HT1080 (cell line): Measurements from ENCODE around the gene LEF1. TPM values are rescaled to one million over a fixed set of nuclear protein-coding genes. Genes with fewer than 3 reads are reported as not detected.
"Not testable (repeated sequence)": the region's sequence is repeated elsewhere in the genome, so short reads cannot be mapped to it uniquely, and the experiment has no call there.

Source experiments
- DNase-seq: peaks from one replicate; pipeline ENCODE4 v3.0.0-alpha.2; 2015; ENCODE audit warnings: low read depth
- total RNA-seq: library from RNA; depleted of rRNA; stranded (reverse); fragments of >200 nt; shearing (Covaris generic); gene quantifications from 2 replicates; pipeline ENCODE4 v1.2.3, GENCODE V29; 2014

LEF1 gene
- total RNA-seq, 1 experiment from 2014 or later, result 27.7 TPM

DNA sequence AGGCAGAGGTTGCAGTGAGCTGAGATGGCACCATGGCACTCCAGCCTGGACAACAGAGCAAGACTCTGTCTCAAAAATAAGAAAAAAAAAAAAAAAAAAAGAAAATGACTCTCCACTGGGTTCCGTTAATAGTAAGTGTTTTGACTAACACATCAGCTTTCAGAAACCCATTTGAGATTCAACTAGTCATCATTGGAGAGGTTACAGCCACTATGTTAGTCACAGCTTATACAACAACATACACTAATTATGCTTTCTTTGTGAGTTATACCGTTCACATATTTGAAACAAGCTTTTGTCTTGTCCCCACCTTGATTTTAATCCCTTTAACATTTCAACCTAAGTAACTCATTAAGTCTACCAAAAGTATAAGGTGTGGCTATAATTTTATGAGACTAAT is 130.8 kb downstream of the LEF1 start:
- no peak for DNase-seq

DNA sequence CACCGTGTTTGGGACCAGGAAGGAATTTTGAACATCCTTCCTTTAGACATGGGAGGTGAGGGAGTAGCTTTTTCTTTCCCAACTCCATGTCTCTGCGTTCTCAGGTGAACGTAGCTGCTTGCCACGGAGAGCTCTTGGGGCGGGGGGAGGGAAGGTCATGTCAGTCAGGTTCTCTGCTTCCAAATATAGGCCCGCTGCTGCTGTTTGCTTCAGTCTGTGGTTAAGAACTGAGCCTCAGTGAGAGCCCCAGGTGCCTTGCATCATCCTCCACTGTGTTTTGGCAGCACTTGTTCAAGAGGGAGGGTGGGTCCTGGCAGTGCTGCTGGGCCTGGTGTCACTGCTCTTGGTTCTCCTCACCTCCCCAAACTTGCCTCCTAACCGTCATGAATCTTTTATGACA is 132.5 kb downstream of the LEF1 start:
- DNase-seq, result no peak

DNA sequence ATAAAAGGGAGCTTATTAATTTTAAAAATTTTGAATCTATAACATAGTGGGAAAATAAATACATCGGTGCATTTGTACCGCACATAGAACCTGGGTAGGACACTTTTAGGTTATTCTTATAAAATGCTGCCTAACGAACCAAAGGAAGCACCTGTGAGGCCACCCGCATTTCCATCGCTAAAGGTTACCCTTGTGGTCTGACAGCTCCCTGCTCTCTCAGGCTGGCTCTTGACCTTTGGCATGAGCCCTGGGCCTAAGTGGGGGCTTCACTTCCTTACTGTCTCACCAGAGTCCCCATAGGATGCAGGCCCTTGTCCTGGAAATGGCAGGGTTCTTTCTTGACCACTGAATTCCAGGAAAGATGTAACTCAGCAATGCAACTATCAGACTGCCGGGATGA is 133.0 kb downstream of the LEF1 start:
- no peak for DNase-seq

DNA sequence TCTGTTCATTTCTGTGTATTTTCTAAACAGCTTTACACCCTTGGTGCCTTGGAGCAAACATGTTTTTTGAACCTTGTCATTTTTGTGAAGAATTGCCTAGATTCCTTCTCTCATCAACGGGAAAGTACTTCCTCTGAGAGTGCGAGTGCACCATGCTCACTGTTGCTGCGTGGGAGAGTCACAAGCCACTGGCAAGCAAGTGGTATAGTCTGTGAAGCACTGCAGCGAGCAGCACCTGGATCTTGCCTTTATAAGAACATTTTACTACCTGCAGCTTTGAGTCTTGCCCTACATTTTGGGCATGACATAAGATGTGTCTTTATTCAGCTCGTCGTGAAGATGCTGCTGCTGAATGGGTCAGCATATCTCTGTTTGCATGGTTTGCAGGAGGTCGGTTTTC is 134.2 kb downstream of the LEF1 start:
- DNase-seq, result no peak

DNA sequence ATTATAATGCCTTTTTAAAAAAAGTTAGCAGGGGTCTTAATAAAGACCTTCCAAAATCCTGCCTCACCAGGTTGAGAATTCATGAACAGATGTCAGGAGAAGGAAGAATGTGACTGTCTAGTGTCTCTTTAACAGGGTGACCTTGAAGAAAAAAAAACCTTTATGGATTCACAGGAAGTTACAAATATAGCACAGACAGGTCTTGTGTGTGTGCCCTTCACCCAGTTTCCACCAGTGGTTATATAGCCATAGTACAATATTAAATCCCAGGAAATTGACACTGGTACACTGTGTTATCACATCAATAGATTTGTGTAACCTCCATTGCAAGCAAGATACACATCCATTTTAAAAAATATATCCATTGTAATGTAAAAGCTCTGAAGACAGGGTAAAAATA is 135.4 kb downstream of the LEF1 start:
- no peak for DNase-seq

DNA sequence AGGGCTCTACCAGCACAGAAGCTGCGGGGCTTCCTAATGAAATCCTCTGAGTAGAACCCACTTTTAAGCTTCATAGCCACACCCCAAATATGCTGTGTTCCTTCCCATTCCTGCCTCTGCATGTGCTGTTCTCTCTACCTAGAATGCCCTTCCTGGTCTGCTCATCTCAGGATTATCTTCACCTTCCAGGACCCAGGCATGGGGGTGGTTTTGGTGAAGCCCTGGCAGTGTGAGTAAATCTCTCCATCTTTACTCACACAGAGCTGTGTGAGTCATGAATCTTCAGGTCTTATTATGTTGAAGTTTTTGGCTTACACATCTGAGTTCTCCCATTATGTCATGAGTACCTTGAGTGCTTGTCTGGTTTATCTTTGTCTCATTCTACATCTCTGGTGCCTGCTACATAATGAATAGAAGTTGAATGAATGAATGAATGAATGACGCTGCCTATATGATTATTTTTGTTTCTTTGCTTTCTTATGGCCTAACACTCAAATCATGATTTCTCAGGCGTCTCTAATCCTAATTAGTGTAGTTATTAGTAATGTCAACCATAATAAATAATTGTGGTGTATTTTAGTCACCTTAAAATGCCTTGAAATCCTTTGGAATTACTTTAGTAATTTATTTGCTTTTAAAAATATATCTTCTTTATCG is 137.2 kb downstream of the LEF1 start:
- DNase-seq, result peak; percentile 42

DNA sequence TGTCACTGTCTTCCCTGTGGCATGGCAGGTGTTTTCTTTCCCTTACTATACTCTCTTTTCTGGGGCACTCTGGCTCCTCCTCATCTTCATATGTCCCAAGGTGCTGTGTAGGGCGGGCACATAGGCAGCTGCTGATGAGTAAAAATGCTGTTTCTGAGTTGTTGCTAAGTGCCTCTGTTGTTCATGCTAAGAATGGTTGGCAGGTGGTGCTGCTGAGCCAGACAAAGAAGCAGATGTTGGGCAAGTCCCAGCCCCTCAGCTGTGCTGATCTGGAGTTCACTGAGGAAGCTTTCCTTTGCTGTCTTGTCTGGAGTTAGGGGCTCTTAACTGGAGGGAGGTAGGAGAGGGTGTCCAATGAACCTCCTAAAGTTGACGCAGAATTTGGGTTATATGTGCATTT is 138.4 kb downstream of the LEF1 start:
- DNase-seq, result peak; percentile 64

DNA sequence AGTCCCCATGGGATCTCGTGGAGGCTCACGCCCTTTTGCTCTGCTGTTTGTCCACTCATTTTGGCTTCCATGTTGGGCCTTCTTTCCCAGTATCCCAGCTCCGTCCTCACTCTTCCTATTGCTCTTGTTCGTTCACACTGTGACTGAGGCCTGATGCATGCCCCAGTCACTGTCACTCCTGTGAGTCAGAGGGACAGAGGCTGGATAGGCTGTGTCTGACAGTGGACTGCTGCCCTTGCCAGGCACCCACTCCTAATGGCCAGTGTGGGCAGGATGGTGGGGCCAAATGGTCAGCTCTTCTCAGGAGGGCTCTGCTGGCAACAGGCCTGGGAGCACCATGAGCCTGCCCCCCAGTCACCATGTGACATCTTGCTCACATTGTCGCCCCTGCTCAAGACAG is 139.0 kb downstream of the LEF1 start:
- DNase-seq, result peak; percentile 34

DNA sequence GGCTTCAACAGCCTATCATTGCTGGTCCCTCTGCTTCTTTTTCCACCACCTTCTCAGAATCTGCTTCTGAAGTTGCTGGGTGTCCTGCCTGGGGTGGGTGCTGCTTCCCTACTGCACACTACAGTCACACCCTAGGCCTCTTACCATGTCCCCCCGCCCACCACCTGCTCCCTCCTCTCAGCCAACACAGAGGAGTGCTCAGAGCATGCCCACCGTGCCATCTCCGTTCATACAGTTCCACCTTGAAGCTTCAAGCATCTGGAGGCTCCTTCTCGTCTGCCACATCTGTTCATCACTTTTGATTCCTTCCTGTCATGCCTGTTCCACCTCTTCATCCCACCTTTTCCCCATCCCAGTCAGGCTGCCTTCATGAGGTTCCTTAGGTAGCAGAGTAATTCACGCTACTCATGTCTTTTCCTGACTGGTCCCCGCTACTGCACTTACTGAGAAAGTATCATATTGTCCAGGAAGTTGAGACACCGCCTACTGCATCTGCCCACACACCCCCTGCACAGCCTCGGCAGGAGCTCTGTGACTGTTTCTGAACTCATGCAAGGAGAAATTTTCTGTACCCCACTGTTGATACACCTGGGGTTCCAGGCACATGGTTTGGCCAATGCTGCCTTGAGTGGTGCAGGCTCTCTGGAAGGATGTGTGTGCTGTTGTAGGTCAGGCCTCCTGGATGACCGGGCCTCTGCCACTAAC is 139.6 kb downstream of the LEF1 start:
- no peak for DNase-seq

DNA sequence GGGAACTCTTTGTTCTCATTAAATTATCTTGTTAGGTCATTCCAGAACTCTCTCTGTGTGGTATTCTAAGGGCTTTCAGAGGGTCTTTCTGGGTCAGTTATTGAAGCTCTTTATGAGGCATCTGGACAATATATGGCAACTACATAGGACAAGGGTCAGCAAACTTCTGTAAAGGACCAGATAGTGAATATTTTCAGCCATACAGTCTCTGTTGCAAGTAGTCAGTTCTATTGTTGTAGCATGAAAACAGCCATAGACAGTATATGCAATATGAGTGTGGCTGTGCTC is 143.9 kb downstream of the LEF1 start:
- no peak for DNase-seq

DNA sequence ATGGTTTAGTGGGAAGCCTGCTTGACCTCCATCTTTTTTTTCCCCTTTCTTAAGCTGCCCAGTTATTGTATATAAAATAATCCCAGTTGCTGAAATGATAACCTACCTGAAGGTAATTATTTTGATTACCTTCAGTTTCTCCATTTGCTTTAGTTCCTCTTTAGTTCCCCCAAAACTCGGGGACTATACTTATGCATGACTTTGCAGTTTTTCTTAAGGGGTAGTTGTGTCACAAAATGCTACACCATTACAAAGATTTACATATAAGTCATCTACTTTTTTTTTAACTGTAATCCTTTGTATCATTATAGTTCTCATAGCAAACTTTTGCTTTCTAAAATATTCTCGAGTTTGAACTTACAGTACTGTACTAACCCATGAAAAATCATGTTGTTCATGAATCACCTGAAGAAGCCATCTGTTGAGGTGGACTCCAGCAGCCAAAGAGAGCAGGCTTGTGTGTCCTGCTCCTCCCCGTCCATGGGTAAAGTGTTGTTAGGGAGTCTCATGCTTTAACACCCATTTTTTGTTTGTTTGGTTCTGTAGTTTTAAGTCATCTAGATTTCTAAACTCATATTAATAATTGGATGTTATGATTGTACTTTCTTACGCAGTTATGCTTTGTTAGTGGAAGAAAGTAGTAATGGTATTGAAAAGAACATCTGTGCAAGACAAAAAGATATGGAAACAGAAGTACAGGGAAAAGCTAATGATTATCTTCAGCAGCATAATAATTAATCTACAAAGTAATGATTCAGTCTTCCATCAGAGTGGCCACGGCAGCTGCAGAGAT is 144.5 kb downstream of the LEF1 start:
- no peak for DNase-seq

DNA sequence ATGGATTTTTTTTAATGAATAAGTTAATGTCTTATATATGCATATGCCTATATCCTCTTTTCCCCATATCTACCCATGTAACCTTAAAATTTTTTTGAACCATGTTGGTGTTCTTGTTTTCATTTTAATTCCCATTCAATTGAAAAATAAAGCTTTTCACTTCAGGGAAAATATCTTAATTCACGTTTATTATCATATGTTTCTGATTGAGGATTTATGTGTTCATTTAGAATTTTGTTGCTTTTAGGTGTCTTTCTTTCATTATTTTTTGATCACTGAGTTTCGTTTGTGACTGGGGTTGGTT is 149.9 kb downstream of the LEF1 start:
- DNase-seq, result no peak

DNA sequence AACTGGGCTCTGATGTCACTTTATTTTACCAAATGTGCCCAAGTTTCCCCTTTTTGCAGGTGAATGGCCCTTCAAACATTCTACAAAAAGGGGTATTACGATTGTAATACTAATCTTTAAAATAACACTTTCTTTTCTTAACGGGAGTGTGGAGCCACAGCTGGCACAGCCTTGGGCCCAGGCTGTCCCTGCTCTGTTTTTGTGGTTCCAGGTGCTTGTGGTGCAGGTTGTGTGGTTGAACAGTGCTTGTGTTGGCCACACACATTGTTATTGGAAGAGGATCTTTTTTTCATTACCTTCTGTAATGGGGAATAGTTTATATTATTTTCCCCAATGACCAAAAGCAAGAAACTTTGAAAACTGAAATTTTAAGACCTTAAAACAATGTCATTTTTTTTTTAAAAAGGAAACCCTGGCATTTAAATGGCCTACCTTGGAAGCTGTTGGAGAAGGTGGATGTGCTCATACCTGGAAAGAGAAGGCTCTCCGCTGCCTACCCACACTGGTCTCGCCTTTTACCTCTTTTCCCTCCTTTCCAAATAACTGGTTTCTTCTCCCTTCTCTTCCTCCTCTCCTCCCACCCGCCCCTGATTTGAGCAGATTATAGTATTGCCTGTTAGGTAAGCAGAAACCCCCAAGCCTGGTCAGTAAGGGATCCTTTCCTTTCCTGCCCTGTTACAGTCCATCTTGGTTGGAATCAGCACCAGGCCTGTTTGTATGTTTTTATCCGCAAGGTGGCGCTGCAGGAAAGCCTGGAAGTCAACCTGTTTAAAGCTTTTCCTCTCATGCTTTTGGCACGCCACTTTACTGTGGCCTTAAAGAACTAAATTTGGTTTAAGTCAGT is 150.5 kb downstream of the LEF1 start:
- DNase-seq, result peak; percentile 58

DNA sequence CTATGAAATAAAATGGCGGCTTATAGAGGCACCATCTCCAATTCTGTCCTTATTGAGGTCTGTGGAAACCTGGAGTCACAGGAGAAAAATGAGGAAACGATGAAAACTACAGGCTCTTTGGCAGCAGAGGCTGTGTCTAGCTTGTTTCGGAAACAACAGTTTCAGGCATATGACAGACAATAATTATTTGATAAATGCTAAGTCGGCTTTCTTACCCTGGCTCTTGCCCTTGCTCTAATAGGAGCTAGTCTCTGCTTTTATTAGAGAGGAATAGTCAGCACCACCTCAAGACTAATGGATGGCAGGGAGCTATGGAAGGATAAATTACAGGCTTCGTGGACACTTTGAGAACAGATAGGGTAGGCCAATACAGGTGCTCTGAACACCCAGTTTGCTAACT is 154.8 kb downstream of the LEF1 start:
- no peak for DNase-seq

DNA sequence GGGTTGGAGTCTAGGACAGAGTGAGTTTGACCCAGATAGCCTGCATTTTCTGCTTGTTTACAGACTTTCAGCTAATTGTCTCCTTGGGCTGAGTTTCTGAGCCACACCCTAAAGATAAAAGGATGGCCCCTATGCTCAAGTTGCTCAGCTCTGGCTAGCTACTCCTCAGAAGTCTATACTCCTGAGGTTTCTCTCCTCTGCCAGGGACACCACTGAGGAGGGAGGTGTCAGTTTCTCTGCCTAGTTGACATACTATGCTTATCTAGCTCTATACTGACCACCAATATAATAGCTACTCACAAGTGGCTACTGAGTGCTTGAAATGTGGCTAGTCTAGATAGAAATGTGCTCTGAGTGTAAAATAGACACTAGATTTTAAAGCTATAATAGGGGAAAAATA is 155.4 kb downstream of the LEF1 start:
- no peak for DNase-seq

DNA sequence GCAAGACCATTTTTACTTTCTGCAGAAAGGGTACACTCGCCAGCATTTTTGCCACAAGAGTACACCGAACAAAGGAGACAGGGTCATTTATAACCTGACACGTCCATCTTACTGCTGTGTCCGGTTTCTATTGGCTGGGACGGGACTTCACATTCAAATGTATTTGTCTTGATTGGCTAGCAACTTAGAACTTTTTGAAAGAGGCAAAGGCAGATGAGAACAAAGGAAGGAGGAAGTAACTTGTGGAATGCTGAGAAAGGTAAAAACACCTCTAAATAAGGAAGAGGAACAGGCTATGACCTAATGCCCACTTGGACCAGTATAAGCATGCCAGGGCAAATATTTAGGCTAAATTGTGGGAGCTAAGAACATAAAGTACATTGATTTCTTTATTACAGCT is 156.3 kb downstream of the LEF1 start:
- DNase-seq, result not testable (repeated sequence)

DNA sequence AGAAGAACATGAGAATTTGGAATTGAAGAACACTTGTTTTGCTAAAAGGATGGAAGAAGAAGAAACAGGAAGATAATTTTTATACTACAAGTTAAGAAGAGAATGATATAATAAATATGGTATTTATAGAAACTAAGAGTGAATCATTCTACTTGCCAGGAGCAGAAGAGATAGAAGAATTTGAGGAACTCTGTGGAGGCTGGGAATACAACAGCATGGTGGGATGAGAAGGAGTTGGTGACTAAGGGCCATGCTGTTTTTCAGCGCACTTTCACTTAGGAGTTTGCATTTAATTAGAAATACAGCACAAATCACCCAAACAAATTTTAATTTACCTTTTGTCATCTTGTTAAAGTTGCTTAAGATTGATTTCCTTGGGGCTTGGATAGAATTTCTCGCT is 158.6 kb downstream of the LEF1 start:
- DNase-seq, result peak; percentile 58

DNA sequence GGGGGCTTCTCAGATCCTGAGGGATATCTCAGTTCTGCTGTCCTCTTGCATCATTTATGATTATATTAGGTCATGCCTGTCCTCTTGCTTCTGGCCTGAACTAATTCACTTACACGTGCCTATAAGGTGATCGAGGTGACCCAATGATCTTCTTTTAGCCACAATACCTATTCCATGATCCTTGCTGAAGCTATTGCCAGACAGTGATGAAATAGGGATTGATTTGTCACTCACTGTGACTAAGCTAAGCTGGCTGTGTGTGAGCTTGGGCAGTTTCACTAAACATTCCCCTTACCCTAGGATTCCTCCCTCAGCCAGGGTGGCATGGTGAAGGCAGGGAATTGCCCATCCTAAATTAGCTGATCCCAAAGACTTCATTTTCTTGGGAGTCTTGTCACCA is 160.0 kb downstream of the LEF1 start:
- DNase-seq, result peak; percentile 41

DNA sequence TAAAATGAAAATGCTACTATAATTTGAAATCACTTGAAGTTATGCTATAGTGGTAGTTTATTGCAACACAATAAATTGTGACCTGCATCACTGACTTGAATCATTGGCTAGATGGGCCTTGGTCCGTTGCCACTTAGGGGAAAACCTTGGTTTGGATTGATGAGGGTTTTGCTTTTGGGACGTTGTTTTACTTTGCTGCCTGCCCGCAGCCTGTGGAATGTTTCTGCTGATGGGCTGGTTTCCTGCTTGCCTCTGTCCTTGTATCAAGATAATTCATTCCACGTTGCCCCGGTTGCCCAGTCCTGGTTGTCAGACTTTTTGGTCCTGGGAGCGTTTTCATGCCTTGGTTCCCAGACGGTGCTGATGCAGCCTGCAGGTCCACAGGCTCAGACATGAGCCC is 160.7 kb downstream of the LEF1 start:
- DNase-seq, result no peak

DNA sequence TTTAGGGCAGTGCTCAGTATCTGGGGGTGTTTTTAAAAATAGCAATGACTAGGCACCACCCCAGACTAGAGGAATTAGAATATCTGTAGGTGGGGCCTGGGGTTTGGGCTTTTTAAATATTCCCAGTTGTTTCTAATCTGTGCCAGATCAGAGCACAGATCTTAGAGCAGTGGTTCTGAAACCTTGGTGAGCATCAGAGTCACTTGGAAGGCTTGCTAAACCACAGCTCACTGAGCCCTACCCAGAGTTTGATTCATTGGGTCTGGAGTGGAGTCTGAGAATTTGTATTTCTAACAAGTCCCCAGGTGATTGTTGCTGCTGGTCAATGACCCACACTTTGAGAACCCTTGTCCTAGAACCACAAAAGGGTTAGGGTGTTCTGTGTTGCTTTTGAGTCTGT is 162.4 kb downstream of the LEF1 start:
- DNase-seq, result no peak

DNA sequence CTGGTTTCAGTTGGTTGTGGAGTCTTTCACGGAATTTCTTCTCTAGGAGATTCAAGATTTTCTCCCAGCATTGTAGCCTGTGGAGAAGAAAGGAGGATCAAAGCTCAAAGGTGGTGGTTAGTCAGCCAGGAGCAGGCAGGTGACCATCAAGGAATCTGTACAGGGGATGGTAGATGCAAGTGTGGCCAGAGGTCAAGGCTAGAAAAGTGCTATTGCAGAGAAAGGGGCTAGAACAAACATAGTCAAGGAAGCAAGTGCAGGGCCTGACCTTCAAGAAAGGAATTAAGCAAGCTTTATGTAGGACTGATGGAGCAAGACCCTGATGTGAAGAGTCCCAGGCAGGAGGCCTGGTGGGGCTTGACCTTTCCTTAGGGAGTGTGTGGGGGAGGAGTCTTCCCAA is 162.9 kb downstream of the LEF1 start:
- DNase-seq, result no peak

DNA sequence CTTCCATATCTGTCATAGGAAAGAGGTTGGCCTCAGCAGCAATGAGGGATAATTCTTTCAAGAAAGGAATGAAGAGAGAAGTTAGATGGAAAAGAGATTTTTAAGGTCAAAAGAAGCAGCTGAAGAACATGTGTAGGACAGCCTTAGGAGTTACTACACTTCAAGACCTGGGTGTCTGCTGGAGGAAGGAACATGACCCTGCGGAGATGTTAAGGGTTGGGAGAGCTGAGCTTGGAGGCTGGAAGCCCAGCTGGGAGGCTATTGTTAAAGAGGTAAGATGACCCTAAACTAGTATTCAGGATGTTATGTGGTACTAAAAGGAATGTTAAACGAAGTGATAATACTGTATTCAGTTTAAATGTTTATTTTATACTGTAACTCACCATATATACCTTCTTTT is 164.1 kb downstream of the LEF1 start:
- DNase-seq, result no peak
